NCI-H1048 (cell line): ENCODE results near the gene PLPP2.

ENCODE experiments used
- DNase-seq: peaks from one replicate; lab custom pipeline; 2025; lab: John Stamatoyannopoulos, UW

PLPP2 gene

GRCh38 chr19:293436-294110 lies 2.4 kb upstream of the PLPP2 start:
- no peak for DNase-seq

- DNase-seq, result no peak
These were observed 1.7 kb upstream of the PLPP2 start for GRCh38 chr19:292951-293350.

- no peak for DNase-seq
These were observed 1.2 kb upstream of the PLPP2 start for GRCh38 chr19:292281-292884.

- DNase-seq, result no peak
These were observed 518 bp upstream of the PLPP2 start for GRCh38 chr19:291561-292280.

GRCh38 chr19:290372-291005 lies 714 bp downstream of the PLPP2 start:
- peak; percentile 75 for DNase-seq

- peak; percentile 75 for DNase-seq
These were observed 1.4 kb downstream of the PLPP2 start for GRCh38 chr19:289651-290371.

- DNase-seq, result no peak
These were observed 2.3 kb downstream of the PLPP2 start for GRCh38 chr19:288911-289310.

- no peak for DNase-seq
These were observed 3.8 kb downstream of the PLPP2 start for GRCh38 chr19:287381-287871.

GRCh38 chr19:283395-283794 lies 7.8 kb downstream of the PLPP2 start:
- no peak for DNase-seq

- DNase-seq, result no peak
These were observed 8.7 kb downstream of the PLPP2 start for GRCh38 chr19:282501-282900.

- no peak for DNase-seq
These were observed 9.2 kb downstream of the PLPP2 start for GRCh38 chr19:281992-282391.

GRCh38 chr19:281156-281853 lies 9.9 kb downstream of the PLPP2 start:
- DNase-seq, result no peak

GRCh38 chr19:280541-281009 lies 10.6 kb downstream of the PLPP2 start:
- DNase-seq, result no peak

GRCh38 chr19:279656-280055 lies 11.5 kb downstream of the PLPP2 start:
- DNase-seq, result no peak

- no peak for DNase-seq
These were observed 12.0 kb downstream of the PLPP2 start for GRCh38 chr19:279231-279630.

GRCh38 chr19:277581-278165 lies 13.5 kb downstream of the PLPP2 start:
- no peak for DNase-seq

GRCh38 chr19:277131-277530 lies 14.1 kb downstream of the PLPP2 start:
- DNase-seq, result no peak

GRCh38 chr19:275958-276646 lies 15.1 kb downstream of the PLPP2 start:
- no peak for DNase-seq

GRCh38 chr19:275000-275399 lies 16.2 kb downstream of the PLPP2 start:
- DNase-seq, result no peak

GRCh38 chr19:273393-273792 lies 17.8 kb downstream of the PLPP2 start:
- no peak for DNase-seq
